ENCODE results near the gene ST7L.

The ST7L gene

DNA sequence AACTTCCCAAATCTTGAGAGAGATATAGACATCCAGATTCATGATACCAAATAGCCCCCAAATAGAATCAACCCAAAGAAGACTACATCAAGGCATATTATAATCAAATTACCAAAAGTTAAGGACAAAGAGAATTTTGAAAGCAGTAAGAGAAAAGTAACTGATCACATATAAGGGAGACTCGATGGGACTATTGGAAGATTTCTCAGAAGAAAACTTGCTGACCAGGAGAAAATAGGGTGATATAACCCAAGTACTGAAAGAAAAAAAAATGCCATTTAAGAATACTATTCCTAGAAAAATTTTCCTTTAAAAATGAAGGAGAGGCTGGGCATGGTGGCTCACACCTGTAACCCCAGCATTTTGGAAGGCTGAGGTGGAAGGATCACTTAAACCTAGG, 140.6 kb downstream of the ST7L start:
- DNase-seq: no peak

- DNase-seq: no peak
Observed at GRCh38 chr1:112477550-112477949, 141.4 kb downstream of the ST7L start.
